OCI-LY7 (cell line): ENCODE measurements around the gene LRP1B. TPM values are rescaled to one million over a fixed set of nuclear protein-coding genes. Genes with fewer than 3 reads are reported as not detected.

Experiments
- BruUV-seq: library from RNA; stranded (reverse); fragments of 400-500 nt; replicated peaks from 2 replicates; lab custom pipeline; 2021; lab: Mats Ljungman, UMichigan
- CTCF ChIA-PET: fragments of 300-600 bp; sonication (Branson Sonifier 250); formaldehyde crosslinking; loops from one replicate; lab custom pipeline; 2022; ENCODE audit warnings: antibody characterized with exemption; ENCODE audit not compliant: unreplicated experiment; lab: Charles Lee
- POLR2A ChIA-PET: fragments of 300-600 bp; sonication (Branson Sonifier 250); formaldehyde crosslinking; loops from one replicate; lab custom pipeline; 2022; ENCODE audit warnings: antibody characterized with exemption; lab: Charles Lee
- DNase-seq: peaks from one replicate; pipeline ENCODE4 v3.0.0-alpha.2; 2015; ENCODE audit warnings: low spot score
- H2AFZ ChIP-seq: fragments of 200-600 bp; sonication (generic), shearing (Covaris generic); 2 replicates; pipeline ENCODE4 v1.6.1; 2014; ENCODE audit warnings: mild to moderate bottlenecking, antibody characterized with exemption, low read length, moderate library complexity
- H3K27ac ChIP-seq: fragments of 200-600 bp; sonication (generic); 2 replicates; pipeline ENCODE4 v1.5.1; 2014; ENCODE audit warnings: mixed run types, low read depth, mild to moderate bottlenecking, moderate library complexity, low read length, inconsistent platforms; ENCODE audit not compliant: poor library complexity, severe bottlenecking
- H3K36me3 ChIP-seq: fragments of 200-600 bp; sonication (generic); 2 replicates; pipeline ENCODE4 v1.6.1; 2014; ENCODE audit warnings: mild to moderate bottlenecking, antibody characterized with exemption, low read length, moderate library complexity, mixed read lengths; ENCODE audit not compliant: insufficient read depth
- H3K4me1 ChIP-seq: fragments of 200-600 bp; sonication (generic); 2 replicates; pipeline ENCODE4 v1.5.1; 2014; ENCODE audit warnings: mild to moderate bottlenecking, low read length; ENCODE audit not compliant: insufficient read depth, poor library complexity, severe bottlenecking
- H3K4me2 ChIP-seq: fragments of 200-600 bp; sonication (generic); 2 replicates; pipeline ENCODE4 v1.6.1; 2014; ENCODE audit warnings: mild to moderate bottlenecking, low read length
- H3K4me3 ChIP-seq: fragments of 200-600 bp; sonication (generic); 2 replicates; pipeline ENCODE4 v1.5.1; 2014; ENCODE audit warnings: mild to moderate bottlenecking, low read depth, low read length; ENCODE audit not compliant: poor library complexity, severe bottlenecking
- H3K79me2 ChIP-seq: fragments of 200-600 bp; sonication (generic); 2 replicates; pipeline ENCODE4 v1.6.1; 2016; ENCODE audit warnings: low read depth, mild to moderate bottlenecking, low read length, moderate library complexity, mixed read lengths; ENCODE audit not compliant: insufficient read depth
- H3K9me2 ChIP-seq: fragments of 200-600 bp; sonication (generic); 2 replicates; pipeline ENCODE4 v1.6.1; 2016; ENCODE audit warnings: mild to moderate bottlenecking, low read length, mixed read lengths; ENCODE audit not compliant: insufficient read depth
- H3K9me3 ChIP-seq: fragments of 200-600 bp; sonication (generic); 2 replicates; pipeline ENCODE4 v1.6.1; 2014; ENCODE audit warnings: mild to moderate bottlenecking, mixed run types, low read length, mixed read lengths
- H4K20me1 ChIP-seq: fragments of 200-600 bp; sonication (generic); 2 replicates; pipeline ENCODE4 v1.6.1; 2014; ENCODE audit warnings: mild to moderate bottlenecking, antibody characterized with exemption, low read length, moderate library complexity, mixed read lengths; ENCODE audit not compliant: insufficient read depth
- EZH2phosphoT487 ChIP-seq: fragments of 200-600 bp; sonication (generic); IDR thresholded peaks from 2 replicates; pipeline ENCODE4 v1.6.1; 2018; ENCODE audit warnings: low read depth, borderline replicate concordance, mild to moderate bottlenecking, mixed run types, antibody characterized with exemption, low read length, moderate library complexity, mixed read lengths
- intact Hi-C: fragments of 100-400 bp; cut with micrococcal nuclease; formaldehyde crosslinking; loops from one replicate; pipeline ENCODE4 v1.10.0; 2022; ENCODE audit not compliant: unreplicated experiment
- total RNA-seq, 2 experiments: library from RNA; depleted of rRNA in 1 of 2; stranded (reverse); fragments of >200 nt in 1 of 2; shearing (Covaris generic) in 1 of 2; gene quantifications; 2 replicates each; pipeline ENCODE4 v1.2.3, GENCODE V29; 2014 to 2022
- TF ChIP-seq, protein P1 (sequence below): fragments of 200-600 bp; sonication (generic); conservative IDR thresholded peaks from 2 replicates; pipeline ENCODE4 v1.5.1; 2014; ENCODE audit warnings: mild to moderate bottlenecking, antibody characterized with exemption, low read length, moderate library complexity, mixed read lengths

Gene LRP1B
- total RNA-seq, 2 experiments from 2014 or later = not detected

DNA sequence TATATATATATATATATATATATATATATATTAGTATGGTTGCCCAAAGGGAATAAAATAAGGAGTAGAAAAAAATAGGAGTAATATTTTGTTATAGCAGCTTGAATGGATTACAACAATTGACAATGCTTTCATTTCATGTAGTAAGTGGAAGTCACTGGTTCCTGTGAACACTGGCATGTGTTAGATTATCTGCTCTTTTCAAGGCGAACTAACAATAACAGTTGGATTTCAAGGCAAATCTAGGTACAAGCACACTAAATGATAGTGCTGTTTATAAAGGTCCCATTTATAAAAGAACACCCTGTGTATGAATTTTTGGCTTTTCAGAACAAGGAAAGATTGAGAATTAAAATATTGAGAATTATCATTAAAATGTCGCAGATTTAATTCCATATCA is 1535.7 kb downstream of the LRP1B start:
- H3K4me2 ChIP-seq = no peak overlapping the region
- no peaks in the 10 kb centered on the region for H3K36me3 ChIP-seq
- H3K9me3 ChIP-seq = no peaks in the 10 kb centered on the region
- TF ChIP-seq, protein P1, sequence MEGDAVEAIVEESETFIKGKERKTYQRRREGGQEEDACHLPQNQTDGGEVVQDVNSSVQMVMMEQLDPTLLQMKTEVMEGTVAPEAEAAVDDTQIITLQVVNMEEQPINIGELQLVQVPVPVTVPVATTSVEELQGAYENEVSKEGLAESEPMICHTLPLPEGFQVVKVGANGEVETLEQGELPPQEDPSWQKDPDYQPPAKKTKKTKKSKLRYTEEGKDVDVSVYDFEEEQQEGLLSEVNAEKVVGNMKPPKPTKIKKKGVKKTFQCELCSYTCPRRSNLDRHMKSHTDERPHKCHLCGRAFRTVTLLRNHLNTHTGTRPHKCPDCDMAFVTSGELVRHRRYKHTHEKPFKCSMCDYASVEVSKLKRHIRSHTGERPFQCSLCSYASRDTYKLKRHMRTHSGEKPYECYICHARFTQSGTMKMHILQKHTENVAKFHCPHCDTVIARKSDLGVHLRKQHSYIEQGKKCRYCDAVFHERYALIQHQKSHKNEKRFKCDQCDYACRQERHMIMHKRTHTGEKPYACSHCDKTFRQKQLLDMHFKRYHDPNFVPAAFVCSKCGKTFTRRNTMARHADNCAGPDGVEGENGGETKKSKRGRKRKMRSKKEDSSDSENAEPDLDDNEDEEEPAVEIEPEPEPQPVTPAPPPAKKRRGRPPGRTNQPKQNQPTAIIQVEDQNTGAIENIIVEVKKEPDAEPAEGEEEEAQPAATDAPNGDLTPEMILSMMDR = no peak
- TF ChIP-seq EZH2phosphoT487 = no peak
- DNase-seq = no peak
- no peak overlapping the region for H2AFZ ChIP-seq
- H3K4me1 ChIP-seq = no peaks in the 10 kb centered on the region
- no TSS peak for BruUV-seq
- no peaks in the 10 kb centered on the region for H3K79me2 ChIP-seq
- H3K4me3 ChIP-seq = no peak overlapping the region
- H4K20me1 ChIP-seq = no peaks in the 10 kb centered on the region
- intact Hi-C loops = no loop called here
- no peak overlapping the region for H3K27ac ChIP-seq
- POLR2A ChIA-PET = interaction anchor here (0.6 kb wide), 1 partner anchor 40 kb away, joined by 3 read pairs; no protein-coding TSS in a partner anchor
- no peaks in the 10 kb centered on the region for H3K9me2 ChIP-seq
- CTCF ChIA-PET = no interaction called here

DNA sequence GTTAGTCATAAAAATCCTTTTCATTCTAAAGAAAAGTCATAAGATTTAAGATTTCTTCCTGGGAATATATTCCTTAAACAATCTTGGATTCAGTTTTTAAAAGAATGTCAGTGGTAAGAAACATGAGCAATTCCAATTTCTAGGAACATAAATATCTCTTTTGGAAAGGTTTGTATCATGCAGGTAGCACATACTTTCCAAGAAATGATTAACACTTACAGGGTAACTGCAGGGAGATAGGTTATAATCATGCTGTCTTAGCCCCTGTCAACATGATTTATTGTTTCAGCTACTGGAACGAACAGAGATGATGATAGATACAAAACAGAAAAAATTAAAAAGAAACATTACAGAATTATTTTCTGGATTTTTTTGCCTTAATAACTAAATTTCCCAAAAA is 1537.7 kb downstream of the LRP1B start:
- Histone ChIP-seq H3K9me2 (no peaks in the 10 kb centered on the region), H3K79me2 (no peaks in the 10 kb centered on the region), H3K4me3 (no peak overlapping the region), H3K27ac (no peak overlapping the region), H3K4me1 (no peaks in the 10 kb centered on the region), H3K4me2 (no peak overlapping the region), H3K36me3 (no peaks in the 10 kb centered on the region), H4K20me1 (no peaks in the 10 kb centered on the region), H2AFZ (no peak overlapping the region), H3K9me3 (no peaks in the 10 kb centered on the region)
- no TSS peak for BruUV-seq
- no peak for DNase-seq
- TF ChIP-seq, protein P1 = no peak
- intact Hi-C loops = no loop called here
- CTCF ChIA-PET = no interaction called here
- POLR2A ChIA-PET = no interaction called here

DNA sequence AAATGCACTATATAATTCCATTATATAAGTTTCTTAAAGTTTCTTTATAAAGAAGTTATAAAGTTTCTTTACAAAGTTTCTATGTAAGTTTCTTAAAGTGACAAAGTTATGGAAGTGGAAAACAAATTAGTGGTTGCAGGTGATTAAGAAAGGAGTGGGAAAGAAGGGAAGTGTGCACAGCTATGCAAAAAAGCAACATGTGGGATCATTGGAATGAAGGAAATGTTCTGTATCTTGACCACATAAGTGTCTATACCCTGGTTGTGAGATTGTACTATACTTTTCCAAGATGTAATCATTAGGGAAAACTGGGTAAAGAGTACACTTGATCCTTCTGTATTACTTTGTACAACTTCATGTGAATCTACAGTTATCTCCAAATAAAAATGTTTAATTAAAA is 1541.1 kb downstream of the LRP1B start:
- Histone ChIP-seq H3K4me2 (no peak overlapping the region), H3K9me2 (no peaks in the 10 kb centered on the region), H4K20me1 (no peaks in the 10 kb centered on the region), H3K4me3 (no peak overlapping the region), H3K9me3 (no peaks in the 10 kb centered on the region), H3K79me2 (no peaks in the 10 kb centered on the region), H3K4me1 (no peaks in the 10 kb centered on the region), H2AFZ (no peak overlapping the region), H3K27ac (no peak overlapping the region), H3K36me3 (no peaks in the 10 kb centered on the region)
- DNase-seq = no peak
- no TSS peak for BruUV-seq
- CTCF ChIA-PET = no interaction called here
- intact Hi-C loops = no loop called here
- POLR2A ChIA-PET = no interaction called here
- no peak for TF ChIP-seq EZH2phosphoT487
- TF ChIP-seq, protein P1 = no peak
